ENCODE measurements around the gene ARHGAP27. TPM values are rescaled to one million over a fixed set of nuclear protein-coding genes. Genes with fewer than 3 reads are reported as not detected.

The ARHGAP27 gene
- total and polyA plus RNA-seq, 2 donors (not counting 1 experiment from before 2014, with no cell fraction given): 0.57 to 3.3 TPM

DNA sequence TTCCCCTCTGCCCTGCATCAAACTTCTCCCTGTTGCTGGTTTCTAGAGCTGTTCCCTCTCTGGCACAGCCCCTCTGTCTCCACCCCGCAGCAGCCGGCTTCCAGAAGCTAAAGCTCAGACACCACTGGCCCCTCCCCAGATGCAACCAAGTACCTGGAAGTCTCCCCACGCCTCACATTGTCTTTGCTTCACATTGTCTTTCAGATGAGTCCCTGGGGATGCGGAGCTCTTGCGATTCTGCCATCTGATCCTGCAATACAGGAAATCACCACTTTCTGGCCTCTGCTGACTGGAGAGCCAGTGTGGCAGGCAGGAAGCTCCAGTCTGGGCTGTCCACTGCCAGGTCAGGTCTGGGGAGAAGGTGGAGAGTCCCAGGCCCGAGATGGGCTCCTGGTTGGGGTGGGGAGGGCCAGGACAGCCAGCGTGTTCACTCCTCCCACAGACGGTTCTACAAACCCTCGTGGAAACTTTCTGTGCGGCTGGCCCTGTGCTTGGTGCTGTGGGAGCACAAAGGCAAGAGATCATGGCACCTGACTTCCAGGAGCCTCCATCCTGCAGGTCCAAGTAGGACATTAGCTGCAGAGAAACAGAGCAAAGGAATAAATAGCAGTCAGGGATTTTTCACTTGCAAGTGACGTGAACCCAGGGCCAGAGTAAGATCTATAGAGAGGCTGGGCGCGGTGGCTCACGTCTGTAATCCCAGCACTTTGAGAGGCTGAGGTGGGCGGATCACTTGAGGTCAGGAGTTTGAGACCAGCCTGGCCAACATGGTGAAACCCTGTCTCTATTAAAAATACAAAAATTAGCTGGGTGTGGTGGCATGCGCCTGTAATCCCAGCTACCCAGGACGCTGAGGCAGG, 67.9 kb downstream of the ARHGAP27 start:
- H3K9ac ChIP-seq (ENCODE audit: insufficient read depth, low read length): no peak overlapping the region
- H3K36me3 ChIP-seq (ENCODE audit: control insufficient read depth, insufficient read depth, low read length): no peaks in the 10 kb centered on the region
- H4K20me1 ChIP-seq (ENCODE audit: control insufficient read depth, extremely low read depth, insufficient read depth, low read length): no peaks in the 10 kb centered on the region
- peaks cover 5% of the 10 kb centered on the region for H3K4me1 ChIP-seq (ENCODE audit: control insufficient read depth, extremely low read depth, insufficient read depth, low read length)
- no peaks in the 10 kb centered on the region for H3K79me2 ChIP-seq (ENCODE audit: control insufficient read depth, insufficient read depth, low read length)
- H3K27me3 ChIP-seq (ENCODE audit: control insufficient read depth, insufficient read depth, low read length): peaks cover 9% of the 10 kb centered on the region
- TF ChIP-seq EZH2 (IDR thresholded peaks at IDR 0.05; ENCODE audit: low read length, missing control alignments): no peak
- H3K4me3 ChIP-seq (replicated peaks in 1 of 4; ENCODE audit: control extremely low read depth in 1 of 4, insufficient read depth in 1 of 4, low read depth in 3 of 4, low read length in 4 of 4): no peak overlapping the region
- no peak overlapping the region for H2AFZ ChIP-seq (ENCODE audit: low read length)
- no peaks in the 10 kb centered on the region for H3K9me3 ChIP-seq (ENCODE audit: control insufficient read depth, insufficient read depth, low read depth, low read length)
- no peak overlapping the region for H3K4me2 ChIP-seq (ENCODE audit: extremely low read depth, insufficient read depth, low read length)
- no peak for DNase-seq (ENCODE audit: low read depth in 2 of 2)
- H3K27ac ChIP-seq (ENCODE audit: insufficient read depth, low read length): no peak overlapping the region

DNA sequence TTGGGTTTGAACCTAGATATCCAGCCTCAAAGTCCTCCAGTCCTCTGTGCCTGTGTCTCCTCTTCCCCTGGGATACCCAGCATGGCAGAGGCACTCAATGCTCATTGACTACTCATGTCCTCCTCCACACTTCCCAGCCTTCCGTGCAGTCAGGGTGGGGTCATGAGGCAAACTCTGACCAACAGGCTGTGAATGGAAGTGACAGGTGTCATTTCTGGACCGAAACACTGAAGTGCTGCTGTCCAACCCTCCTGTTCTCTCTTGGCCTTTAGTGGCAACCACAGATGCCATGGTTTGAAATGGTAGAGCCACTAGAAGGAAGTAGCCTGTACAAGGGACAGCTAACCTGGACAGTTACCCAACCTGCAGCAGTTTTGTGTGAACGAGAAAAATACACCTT, 69.2 kb downstream of the ARHGAP27 start:
- Histone ChIP-seq H3K4me1 (ENCODE audit: control insufficient read depth, extremely low read depth, insufficient read depth, low read length) (no peaks in the 10 kb centered on the region), H3K27ac (ENCODE audit: insufficient read depth, low read length) (no peak overlapping the region), H3K9ac (ENCODE audit: insufficient read depth, low read length) (no peak overlapping the region), H3K27me3 (ENCODE audit: control insufficient read depth, insufficient read depth, low read length) (peaks cover 9% of the 10 kb centered on the region), H3K79me2 (ENCODE audit: control insufficient read depth, insufficient read depth, low read length) (no peaks in the 10 kb centered on the region), H3K4me3 (replicated peaks in 1 of 4; ENCODE audit: control extremely low read depth in 1 of 4, insufficient read depth in 1 of 4, low read depth in 3 of 4, low read length in 4 of 4) (no peak overlapping the region), H3K36me3 (ENCODE audit: control insufficient read depth, insufficient read depth, low read length) (no peaks in the 10 kb centered on the region), H3K4me2 (ENCODE audit: extremely low read depth, insufficient read depth, low read length) (no peak overlapping the region), H4K20me1 (ENCODE audit: control insufficient read depth, extremely low read depth, insufficient read depth, low read length) (no peaks in the 10 kb centered on the region), H3K9me3 (ENCODE audit: control insufficient read depth, insufficient read depth, low read depth, low read length) (no peaks in the 10 kb centered on the region), H2AFZ (ENCODE audit: low read length) (no peak overlapping the region)
- no peak for TF ChIP-seq EZH2 (IDR thresholded peaks at IDR 0.05; ENCODE audit: low read length, missing control alignments)
- TF ChIP-seq, protein P1, sequence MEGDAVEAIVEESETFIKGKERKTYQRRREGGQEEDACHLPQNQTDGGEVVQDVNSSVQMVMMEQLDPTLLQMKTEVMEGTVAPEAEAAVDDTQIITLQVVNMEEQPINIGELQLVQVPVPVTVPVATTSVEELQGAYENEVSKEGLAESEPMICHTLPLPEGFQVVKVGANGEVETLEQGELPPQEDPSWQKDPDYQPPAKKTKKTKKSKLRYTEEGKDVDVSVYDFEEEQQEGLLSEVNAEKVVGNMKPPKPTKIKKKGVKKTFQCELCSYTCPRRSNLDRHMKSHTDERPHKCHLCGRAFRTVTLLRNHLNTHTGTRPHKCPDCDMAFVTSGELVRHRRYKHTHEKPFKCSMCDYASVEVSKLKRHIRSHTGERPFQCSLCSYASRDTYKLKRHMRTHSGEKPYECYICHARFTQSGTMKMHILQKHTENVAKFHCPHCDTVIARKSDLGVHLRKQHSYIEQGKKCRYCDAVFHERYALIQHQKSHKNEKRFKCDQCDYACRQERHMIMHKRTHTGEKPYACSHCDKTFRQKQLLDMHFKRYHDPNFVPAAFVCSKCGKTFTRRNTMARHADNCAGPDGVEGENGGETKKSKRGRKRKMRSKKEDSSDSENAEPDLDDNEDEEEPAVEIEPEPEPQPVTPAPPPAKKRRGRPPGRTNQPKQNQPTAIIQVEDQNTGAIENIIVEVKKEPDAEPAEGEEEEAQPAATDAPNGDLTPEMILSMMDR (conservative IDR thresholded peaks at IDR 0.05 in 1 of 2, IDR thresholded peaks at IDR 0.05 in 1 of 2; ENCODE audit: low read depth in 1 of 2, low read length in 2 of 2): no peak
- DNase-seq (ENCODE audit: low read depth in 2 of 2): no peak

DNA sequence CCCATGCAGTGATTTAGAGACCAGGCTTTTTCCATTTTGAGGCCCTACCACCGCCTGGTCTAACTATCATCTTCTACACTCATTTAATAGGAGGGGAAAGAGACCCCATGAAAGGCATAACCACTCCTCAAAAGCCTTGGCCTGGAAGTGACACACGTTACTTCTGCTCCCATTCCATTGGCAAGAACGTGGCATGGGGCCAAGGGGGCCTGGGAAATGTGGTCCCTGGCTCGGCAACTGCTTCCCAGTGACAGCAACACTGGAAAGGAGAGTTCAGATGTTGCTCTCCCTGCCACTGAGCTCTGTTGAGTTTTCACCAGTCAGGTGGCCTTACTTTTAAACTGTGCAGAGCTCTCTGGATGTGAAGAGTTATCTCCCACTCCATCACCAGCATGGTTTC, 70.7 kb downstream of the ARHGAP27 start:
- Histone ChIP-seq H3K27me3 (ENCODE audit: control insufficient read depth, insufficient read depth, low read length) (peaks cover 9% of the 10 kb centered on the region), H3K9me3 (ENCODE audit: control insufficient read depth, insufficient read depth, low read depth, low read length) (no peaks in the 10 kb centered on the region), H3K9ac (ENCODE audit: insufficient read depth, low read length) (no peak overlapping the region), H3K4me2 (ENCODE audit: extremely low read depth, insufficient read depth, low read length) (no peak overlapping the region), H3K36me3 (ENCODE audit: control insufficient read depth, insufficient read depth, low read length) (no peaks in the 10 kb centered on the region), H4K20me1 (ENCODE audit: control insufficient read depth, extremely low read depth, insufficient read depth, low read length) (no peaks in the 10 kb centered on the region), H2AFZ (ENCODE audit: low read length) (no peak overlapping the region), H3K79me2 (ENCODE audit: control insufficient read depth, insufficient read depth, low read length) (no peaks in the 10 kb centered on the region), H3K4me1 (ENCODE audit: control insufficient read depth, extremely low read depth, insufficient read depth, low read length) (no peaks in the 10 kb centered on the region), H3K27ac (ENCODE audit: insufficient read depth, low read length) (no peak overlapping the region), H3K4me3 (replicated peaks in 1 of 4; ENCODE audit: control extremely low read depth in 1 of 4, insufficient read depth in 1 of 4, low read depth in 3 of 4, low read length in 4 of 4) (no peak overlapping the region)
- no peak for DNase-seq (ENCODE audit: low read depth in 2 of 2)
- no peak for TF ChIP-seq EZH2 (IDR thresholded peaks at IDR 0.05; ENCODE audit: low read length, missing control alignments)
- TF ChIP-seq, protein P1 (conservative IDR thresholded peaks at IDR 0.05 in 1 of 2, IDR thresholded peaks at IDR 0.05 in 1 of 2; ENCODE audit: low read depth in 1 of 2, low read length in 2 of 2): no peak
